ENCODE measurements around the gene RAPGEF4.

The RAPGEF4 gene

DNA sequence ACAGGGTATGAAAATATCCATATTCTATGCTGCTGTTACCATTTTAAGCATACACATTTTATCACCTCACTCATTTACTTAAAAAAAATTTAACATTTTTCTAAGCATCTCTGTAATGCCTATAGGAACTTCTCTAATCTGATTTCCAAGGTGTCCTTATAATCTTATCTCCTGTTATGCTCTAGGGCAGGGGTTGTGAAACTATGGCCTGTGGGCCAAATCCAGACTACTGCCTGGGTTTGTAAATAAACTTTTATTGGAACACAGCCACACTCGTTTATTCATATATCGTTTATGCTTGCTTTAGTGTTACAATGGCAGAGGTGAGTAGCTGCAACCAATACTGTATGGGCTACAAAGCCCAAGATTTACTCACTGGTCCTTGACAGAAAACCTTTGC, 151.6 kb downstream of the RAPGEF4 start:
- no peak overlapping the region for H3K4me3 ChIP-seq (ENCODE audit: low read depth, low read length)
- no peak for DNase-seq (ENCODE audit: low read depth, low spot score)
- in situ Hi-C loops (cut with HindIII; ENCODE audit: low sequenced_read_pairs): no loop called here
- TF ChIP-seq CTCF (IDR thresholded peaks at IDR 0.05; ENCODE audit: low read depth, low read length): no peak

DNA sequence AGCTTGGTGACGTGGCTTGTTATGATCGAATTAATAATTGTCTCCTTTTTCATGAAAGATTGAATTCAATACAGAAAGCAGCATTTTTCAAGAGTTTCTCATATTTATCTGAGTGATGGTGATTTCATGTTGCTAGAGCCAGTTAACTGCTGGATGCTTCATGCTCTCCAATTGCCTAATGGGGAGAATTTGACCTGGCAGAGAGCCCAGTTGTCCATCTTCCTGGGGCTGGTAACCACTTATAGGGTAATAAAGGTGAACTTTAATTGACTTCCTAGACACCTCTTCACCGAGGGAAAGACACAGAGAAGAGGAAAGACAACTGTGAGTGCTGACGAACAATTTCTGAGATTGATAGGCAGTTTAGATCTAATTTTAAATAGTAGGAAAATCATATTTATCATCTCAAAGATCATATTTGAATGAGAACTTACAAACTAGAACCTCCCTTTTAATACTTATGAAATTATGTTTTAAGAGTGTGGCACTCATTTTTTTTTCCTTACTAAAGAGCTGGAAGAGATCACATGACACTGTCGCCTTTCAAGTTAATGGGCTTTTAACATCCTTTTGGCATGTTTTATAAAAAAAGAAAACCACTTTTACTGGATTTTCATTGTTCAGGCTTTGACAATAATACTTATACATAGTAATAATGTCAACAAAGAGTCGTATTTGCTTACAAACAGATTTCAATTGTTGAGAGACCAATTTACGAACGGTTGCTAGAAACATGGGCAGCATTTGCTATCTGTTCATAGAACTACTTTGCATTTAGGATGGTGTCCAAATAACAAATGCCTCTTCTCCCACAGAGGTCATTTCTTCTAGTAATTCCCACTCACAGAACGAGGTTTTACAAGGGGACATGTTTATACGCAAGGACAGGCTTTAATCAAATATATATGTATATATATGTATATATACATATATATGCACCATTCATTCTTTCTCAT, 153.3 kb downstream of the RAPGEF4 start:
- in situ Hi-C loops (cut with HindIII; ENCODE audit: low sequenced_read_pairs): no loop called here
- no peak overlapping the region for H3K4me3 ChIP-seq (ENCODE audit: low read depth, low read length)
- no peak for DNase-seq (ENCODE audit: low read depth, low spot score)
- TF ChIP-seq CTCF (IDR thresholded peaks at IDR 0.05; ENCODE audit: low read depth, low read length): no peak

DNA sequence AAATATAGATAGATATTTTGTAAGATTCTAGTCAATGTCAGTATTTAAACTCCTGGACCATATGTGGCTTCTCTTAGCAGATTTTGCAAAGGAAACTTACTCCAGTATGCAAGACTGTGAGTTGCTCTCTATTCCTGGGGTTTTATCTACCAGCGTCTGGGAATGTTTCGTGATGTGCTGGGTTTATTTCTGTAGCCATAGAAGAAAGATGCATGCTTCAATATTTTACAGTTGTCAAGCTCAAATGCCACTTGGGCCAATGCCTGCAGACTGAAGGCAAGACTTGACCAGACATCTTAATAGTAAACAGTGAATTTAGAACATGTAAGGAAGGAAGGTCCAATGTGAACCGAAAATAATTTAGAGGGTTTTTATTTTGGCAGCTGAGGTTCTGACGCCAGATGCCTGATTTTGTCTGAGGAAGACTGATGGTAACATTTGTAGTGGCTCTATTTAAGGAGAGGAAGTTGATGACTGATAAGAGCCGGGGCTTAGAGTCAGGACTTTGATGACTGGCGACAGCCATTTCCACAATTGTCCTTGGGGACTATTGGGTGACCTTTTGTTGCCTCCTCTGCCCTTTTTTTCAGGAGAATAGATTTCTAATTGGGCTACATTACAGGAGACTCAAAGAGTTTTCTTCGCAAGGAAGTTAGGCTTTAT, 154.3 kb downstream of the RAPGEF4 start:
- TF ChIP-seq CTCF (IDR thresholded peaks at IDR 0.05; ENCODE audit: low read depth, low read length): no peak
- in situ Hi-C loops (cut with HindIII; ENCODE audit: low sequenced_read_pairs): no loop called here
- no peak for DNase-seq (ENCODE audit: low read depth, low spot score)
- no peak overlapping the region for H3K4me3 ChIP-seq (ENCODE audit: low read depth, low read length)

GRCh38 chr2:172893111-172893510, 157.5 kb downstream of the RAPGEF4 start:
- DNase-seq (ENCODE audit: low read depth, low spot score): no peak
- in situ Hi-C loops (cut with HindIII; ENCODE audit: low sequenced_read_pairs): no loop called here
- TF ChIP-seq CTCF (IDR thresholded peaks at IDR 0.05; ENCODE audit: low read depth, low read length): no peak

DNA sequence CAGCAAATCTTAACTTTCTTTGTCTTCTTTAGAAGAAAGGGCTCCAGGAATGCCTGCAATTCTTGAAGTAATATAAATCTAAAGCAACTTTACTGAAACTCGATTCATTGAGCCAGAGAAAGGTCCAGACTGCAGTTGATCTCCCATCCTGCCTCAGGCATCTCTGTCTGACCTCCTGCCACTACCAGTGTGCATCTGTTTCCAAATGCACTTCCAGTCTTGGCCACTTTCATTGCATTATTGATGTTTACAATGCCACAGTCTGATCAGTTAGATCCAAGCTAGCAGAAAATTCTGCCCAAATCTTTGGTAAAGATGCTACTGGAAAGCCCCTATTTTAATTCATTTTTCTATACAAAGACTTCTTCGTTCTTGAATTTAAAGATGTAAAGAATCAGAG, 158.0 kb downstream of the RAPGEF4 start:
- DNase-seq (ENCODE audit: low read depth, low spot score): no peak
- H3K4me3 ChIP-seq (ENCODE audit: low read depth, low read length): no peak overlapping the region
- TF ChIP-seq CTCF (IDR thresholded peaks at IDR 0.05; ENCODE audit: low read depth, low read length): no peak
- in situ Hi-C loops (cut with HindIII; ENCODE audit: low sequenced_read_pairs): no loop called here

More at GRCh38 chr2:172893111-172893510, 157.5 kb downstream of the RAPGEF4 start:
- H3K4me3 ChIP-seq (ENCODE audit: low read depth, low read length): no peak overlapping the region

- no peak for TF ChIP-seq CTCF (IDR thresholded peaks at IDR 0.05; ENCODE audit: low read depth, low read length)
- in situ Hi-C loops (cut with HindIII; ENCODE audit: low sequenced_read_pairs): no loop called here
- DNase-seq (ENCODE audit: low read depth, low spot score): no peak
- H3K4me3 ChIP-seq (ENCODE audit: low read depth, low read length): no peak overlapping the region
Measured at GRCh38 chr2:172894689-172895387, 159.2 kb downstream of the RAPGEF4 start.
